GM19240 (cell line): ENCODE results near the gene TPM1.
"Not testable (repeated sequence)": the region's sequence is repeated elsewhere in the genome, so short reads cannot be mapped to it uniquely, and the experiment has no call there.

Experiments used
- DNase-seq: peaks from one replicate; pipeline ENCODE4 v3.0.0; 2011; ENCODE audit warnings: low spot score; ENCODE audit not compliant: insufficient read length

The TPM1 gene

DNA sequence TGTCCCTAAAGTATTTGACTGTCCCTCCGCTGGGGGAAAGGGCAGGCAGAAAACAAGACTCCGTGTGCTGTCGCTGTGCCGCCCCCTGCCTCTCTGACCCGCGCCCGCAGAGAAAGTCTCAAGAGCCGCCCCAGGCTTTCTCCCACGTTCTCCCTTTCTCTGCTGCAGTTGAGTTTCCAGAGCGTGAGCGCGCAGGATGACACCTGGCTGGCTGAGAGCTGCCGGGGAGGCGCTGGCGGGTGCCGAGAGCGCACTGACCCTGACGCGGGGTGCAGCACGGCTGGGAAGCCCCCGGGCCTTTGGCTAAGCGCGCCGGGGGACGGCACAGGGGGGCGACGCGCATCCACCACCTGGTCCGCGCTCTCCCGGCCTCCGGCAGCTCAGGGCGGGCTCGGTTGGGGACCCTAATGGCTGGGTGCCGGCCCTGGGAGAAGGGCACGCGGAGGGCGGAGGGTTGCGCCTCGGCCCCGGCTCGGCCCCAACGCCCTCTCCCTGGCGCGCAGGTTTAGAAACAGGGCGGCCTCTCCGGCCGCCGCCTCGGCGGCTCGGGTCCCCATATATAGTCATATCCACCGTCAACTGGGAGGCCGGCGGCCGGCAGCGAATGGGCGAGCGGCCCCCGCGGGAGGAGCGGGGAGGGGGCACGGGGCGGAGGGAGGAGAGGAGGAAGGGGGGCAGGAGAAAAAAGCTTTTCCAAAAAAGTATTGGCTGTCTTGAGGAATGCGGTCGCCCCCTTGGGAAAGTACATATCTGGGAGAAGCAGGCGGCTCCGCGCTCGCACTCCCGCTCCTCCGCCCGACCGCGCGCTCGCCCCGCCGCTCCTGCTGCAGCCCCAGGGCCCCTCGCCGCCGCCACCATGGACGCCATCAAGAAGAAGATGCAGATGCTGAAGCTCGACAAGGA lies at the start of gene TPM1:
TSS of gene TPM1 (plus strand) at position 774 of the 903 bp plus-strand sequence. CDS start at position 857, 83 bp downstream.
- DNase-seq, result no peak

DNA sequence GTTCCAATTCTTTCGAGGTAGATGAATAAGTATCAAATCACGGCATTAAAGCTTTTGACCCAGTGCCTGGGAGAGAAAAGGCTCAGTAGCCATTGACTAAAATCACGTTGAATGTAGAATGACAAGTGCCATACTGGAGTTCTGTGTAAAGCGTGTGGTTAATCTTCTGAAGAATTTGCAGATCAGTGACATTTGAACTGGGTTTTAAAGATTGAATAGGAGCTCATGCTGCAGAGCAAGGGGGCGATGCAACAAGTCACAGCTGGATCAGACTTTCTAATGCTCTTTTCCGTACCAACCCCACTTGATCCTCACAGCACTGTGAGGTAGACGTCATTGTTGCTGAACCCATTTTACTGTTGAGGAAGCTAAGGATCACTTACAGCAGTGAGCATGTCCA lies 49.5 kb upstream of the TPM1 start:
- DNase-seq, result no peak

DNA sequence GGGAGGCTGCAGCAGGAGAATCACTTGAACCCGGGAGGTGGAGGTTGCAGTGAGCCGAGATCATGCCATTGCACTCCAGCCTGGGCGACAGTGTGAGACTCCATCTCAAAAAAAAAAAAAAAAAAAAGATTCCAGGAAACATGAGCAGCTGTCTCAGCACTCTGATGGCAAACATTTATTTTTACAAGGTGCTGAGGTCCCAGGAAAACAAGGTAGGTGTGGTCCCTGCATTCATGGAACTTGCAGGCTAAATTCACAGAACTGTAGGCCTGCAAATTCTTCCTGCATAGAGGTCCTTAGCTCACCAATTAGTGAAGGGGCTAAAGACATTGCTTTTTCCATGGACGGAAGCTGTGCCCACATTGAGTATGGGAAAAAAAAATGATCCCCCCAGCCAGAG lies 48.9 kb upstream of the TPM1 start:
- DNase-seq, result not testable (repeated sequence)

DNA sequence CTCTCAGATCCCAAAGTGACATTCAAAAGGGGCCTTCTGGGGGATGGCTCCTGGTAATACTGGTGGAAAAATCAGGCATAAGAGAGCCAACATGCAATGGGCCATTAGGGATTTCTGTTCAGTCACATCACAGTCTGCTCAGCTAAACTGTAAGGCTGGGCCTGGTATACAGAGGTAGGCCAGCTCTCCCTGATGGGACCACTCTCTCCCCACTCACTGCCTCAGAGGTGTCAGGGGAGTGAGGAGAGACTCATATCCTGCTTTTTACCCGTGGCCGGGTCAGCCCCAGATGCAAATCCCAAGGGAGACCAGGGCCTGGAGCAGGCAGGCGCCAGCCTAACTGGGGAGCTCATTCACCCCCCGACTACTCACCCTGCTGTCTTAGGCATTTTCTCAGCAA lies 48.1 kb upstream of the TPM1 start:
- no peak for DNase-seq

DNA sequence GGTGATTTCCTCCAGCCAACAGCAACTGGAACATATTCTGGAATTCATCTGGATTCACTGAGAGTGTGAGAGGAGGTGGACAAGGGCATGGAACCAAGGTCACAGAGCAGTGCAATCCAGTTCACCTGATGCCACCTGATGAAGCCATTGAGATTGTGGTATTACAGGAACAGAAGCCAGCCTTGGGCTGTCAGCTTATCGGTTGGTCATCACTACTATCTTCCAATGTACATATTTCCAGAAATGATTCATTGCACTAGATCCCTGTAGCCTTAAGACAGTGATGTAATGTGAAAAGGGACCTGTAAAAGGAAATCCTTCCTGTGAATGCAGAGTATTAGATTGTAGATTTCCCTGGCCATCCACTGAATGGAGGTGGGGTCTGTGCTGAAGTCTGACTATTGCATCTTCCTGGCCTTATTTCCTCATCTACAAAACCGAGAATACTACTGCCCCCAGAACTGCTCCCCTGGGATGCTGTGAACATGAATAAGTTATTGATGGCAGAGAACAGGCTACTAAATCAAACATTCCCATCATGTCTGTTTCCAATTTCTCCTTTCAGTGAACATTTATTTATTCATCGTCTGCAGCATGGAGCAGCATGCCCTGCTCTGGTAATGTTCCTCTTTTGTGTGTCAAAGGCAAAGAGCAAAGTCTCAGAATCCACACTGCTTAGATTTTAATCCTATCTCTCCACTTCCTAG lies 47.4 kb upstream of the TPM1 start:
- DNase-seq, result no peak

DNA sequence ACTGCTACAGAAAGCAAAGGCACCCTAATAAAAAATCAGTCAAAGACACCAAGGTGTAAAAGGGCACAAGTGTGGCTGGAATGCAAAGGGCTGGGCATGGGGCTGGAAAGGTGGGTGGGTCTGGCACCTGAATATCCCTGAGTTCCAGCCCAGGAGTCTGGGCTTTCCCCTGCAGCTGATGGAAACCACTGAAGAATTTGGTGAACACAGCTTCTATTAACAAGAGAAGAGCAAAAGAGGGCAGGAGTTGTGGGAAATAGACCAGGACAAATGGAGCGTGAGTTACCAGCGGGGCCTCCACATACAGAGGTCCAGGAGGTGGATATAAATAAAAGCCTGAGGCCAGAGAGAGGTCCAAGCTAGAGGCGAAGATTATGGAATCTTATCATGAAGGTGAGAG lies 45.1 kb upstream of the TPM1 start:
- no peak for DNase-seq

DNA sequence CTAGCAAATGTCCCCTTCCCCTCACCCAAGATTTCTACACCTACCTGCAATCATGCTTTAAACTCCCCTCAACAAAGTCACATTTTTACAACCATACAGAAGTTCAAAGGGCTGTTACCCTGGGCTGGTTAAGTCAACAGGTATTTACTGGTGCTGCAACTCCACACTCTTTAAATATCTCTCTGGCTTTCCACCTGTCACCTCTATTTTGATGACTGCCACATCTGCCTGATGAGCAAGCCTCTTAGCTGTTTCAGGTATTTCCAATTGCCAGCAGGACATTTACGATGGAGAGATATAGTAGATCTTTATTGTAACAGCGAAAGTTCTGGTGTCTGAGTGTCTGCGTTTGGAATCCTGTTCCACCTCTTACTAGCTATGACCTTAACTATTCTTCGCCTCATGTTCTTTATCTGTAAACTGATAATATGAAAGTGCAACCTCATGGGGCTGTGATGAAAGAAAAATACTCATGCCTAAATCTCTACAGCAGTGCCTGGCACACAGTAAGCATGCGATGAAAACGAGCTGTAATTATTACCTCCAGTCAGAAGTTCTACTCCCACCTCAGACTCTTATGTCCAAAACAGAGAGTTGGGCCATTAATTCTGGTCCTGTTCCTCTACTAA lies 44.2 kb upstream of the TPM1 start:
- DNase-seq, result no peak

DNA sequence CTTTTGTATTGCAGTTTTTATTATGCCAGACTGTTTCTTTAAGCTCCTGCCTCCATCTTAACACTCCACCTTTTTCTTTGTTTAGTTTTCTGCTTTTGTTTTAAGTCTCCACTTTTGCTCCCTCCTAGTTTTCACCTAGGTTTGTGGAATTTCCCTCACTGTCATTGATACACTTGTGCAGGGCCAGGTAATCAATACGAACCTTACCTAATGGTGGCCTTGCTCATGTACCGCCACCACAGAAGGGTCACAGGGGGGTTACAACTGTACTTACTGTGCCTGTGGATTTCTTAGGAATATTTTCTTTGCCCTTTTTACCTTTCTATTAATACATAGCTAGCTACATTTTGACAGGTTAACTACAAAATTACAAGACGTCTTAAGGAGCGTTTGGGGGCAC lies 43.4 kb upstream of the TPM1 start:
- DNase-seq, result no peak

DNA sequence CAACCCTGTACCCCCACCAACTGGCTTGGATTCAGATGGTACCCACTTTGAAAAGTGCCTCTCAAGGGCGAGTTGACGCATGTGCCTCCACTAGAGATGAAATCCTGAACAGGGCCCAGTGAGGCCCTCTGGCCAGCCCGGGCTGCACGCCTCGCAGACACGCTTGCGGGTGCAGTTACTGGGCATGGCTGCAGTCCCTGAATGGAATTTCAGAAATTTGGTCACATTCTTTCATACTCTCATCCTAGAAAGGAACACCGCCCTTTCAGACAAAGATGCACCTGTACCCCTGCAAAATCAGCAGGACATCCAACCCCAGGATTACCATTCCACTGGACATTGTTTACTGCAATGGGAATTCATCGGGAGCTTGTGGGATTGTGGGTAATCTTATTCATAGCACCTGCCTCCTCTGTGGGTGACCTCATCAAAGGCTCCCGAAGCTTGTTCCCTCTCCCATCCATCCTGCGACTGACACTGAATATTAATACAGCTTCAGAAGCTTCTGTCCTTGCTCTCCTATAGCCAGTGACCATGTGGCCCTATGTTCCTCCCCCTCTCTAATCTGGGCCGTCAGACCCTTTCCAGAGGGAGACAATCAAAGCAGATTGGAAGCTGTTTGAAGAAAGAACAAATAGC lies 42.5 kb upstream of the TPM1 start:
- no peak for DNase-seq

DNA sequence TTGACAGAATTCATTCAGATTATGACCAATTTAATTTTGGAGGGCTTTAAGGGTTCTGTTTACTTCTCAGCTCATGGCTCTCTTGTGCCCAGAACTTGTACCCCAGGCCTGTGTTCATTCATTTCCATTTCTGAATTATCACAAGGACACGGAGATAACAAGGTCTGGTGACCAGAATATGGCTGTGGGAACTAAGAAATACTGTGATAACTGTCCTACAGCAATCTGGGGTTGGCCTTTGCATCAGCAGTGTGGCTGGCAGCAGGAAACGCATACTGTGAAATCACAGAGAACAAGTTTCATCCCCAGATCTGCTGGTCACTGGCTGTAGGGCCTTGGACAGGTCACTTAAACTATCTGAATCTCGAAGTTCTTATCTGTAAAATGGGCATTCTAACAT lies 41.8 kb upstream of the TPM1 start:
- DNase-seq, result no peak

DNA sequence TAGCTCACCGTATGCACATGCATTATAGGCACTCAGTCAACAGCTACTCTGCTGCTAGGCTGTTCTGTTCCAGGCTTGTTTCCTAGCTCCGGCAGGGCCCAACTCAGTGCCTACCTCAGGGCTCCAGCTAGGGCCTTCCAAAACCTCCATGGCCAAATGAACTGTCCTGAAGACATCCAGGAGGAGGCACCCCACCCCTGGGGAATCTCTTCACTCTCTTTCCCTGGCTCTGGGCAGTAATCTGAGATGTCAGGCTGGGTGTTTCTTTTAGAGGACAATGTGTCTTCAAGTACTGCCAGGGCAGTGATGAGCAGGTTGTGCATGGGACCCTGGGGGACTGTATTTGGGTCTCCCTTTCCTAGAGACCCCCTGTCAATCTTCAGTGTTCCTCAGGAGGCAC lies 38.3 kb upstream of the TPM1 start:
- DNase-seq, result no peak

DNA sequence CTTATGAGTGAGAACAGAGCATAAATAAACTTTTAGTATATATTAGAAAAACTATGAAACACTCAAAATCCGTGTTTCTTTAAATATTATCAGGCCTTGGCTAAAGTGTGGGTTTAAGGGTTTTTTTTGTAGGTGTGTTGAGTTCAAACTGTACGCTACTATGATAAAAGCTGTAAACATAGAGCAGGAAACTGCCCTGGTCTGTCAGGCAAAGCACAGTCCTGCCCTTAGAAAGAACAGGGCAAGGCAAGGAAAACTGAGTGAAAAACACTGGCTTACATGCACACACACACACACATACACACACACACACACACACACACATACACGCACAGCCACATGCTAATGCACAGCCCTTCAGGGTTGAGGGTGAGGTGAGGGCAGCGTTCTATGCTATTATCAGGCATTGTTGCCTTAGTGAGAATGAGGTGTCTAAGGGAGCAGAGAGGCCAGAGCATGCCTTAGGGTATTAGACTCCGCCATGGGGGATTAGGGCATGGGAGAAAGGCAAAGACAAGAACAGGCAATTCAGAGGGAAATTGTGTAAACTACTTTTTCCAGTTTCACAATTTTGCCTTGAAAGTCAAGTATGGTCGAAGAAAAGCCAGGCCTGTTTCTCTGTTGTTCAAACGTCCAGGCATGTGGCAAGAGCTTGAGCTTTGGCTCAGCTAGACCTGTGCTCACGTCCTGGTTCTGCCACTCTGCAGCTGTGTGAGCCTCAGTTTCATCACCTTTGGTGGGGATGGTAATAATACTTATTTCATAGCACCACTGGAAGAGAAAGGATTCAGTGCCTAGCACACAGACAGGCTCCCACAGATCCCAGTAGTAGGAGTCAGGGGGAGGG lies 36.3 kb upstream of the TPM1 start:
- DNase-seq, result no peak

DNA sequence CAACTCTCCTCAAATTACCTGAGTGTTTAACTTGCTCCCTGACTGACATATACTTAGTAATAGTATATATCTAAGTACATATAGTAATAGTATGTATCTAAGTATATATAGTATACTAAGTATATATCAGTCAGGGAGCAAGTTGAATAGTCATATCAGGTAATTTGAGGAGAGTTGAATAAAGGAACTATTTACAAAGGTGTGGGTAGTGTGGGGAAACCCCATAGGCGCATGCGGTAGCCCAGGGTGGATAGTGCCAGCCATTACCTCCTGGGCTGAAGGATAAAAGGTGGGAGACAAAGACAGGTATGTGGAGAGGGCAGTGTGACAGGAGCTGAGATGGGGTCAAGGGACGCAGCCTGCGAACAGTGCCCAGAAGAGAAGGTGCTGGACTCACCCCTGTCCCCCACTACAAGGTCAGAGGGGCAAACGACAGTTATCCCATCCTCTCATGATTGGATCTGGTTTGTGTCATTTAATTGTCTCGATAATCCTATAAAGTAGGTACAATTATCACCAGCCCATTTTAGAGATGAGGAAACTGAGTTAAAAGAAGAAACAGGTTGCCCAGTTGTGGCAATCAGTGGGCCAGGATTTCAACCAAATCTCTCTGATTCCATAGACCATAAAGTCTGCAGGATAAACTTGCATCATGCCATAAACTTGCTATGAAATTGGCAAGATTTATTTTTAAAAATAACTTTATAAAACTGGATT lies 34.1 kb upstream of the TPM1 start:
- no peak for DNase-seq

DNA sequence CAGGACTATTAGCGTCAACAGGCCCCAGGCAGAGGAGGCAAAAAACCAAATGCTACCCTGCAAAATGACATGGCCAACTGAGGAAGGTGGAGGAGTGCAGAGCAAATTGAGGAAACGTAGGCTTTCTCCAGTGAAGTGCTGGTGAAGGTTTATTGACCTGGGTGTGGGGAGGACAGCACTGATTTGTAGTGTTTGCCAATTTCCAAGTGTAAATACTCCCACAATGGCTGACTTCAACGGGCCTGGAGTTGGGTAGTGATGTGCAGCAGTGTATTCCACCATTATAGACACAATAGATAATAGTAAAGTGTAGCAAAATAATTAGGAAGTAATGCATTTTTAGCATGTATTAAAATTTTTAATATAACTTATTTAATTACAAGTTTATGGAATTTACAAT lies 32.2 kb upstream of the TPM1 start:
- no peak for DNase-seq

DNA sequence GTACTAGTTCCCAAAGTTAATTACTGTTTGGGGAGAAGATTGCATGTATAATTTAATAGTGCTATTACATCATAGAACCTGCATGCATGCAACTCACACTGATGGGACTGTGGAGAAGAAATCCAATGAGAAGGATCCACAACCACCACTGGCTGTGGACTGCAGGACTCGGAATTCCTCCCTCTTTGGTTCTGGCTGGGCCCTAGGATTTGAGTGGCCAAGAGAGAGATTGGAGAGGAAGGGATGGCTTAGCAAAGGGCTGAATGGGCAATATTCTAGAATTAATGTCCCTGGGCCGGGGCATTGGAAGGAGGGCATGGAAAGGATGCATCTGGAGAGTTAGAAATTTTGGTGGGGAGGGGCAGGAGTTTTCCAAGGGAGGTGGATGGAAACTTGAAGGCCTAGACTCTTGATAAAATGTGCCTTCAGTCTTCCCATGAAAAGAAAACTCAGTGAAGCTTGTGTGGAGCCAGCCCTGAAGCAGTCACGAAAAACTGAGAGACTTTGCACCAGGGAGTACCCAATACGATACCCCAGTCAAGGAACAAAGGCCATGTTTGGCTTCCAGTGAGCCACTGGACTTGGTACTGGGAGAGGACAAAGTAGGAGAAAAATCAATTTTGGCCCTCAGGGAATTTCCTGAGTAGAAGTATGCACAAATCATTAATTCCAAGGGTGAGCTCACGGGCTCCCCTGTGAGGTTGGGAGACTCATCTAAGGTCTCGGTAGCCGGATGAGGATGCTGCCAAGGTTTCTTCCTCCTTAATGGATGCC lies 31.4 kb upstream of the TPM1 start:
- DNase-seq, result no peak

DNA sequence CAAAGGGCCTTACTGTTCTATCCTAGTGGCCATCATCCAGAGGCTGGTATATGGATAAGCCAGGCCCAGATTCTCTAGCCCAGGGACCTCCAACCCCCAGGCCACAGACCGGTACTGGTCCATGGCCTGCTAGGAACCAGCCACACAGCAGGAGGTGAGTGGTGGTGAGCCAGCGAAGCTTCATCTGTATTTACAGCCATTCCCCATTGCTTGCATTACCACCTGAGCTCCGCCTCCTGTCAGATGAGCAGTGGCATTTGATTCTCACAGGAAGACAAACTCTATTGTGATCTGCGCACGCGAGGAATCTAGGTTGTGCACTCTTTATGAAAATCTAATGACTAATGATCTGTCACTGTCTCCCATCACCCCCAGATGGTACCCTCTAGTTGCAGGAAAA lies 30.1 kb upstream of the TPM1 start:
- no peak for DNase-seq

DNA sequence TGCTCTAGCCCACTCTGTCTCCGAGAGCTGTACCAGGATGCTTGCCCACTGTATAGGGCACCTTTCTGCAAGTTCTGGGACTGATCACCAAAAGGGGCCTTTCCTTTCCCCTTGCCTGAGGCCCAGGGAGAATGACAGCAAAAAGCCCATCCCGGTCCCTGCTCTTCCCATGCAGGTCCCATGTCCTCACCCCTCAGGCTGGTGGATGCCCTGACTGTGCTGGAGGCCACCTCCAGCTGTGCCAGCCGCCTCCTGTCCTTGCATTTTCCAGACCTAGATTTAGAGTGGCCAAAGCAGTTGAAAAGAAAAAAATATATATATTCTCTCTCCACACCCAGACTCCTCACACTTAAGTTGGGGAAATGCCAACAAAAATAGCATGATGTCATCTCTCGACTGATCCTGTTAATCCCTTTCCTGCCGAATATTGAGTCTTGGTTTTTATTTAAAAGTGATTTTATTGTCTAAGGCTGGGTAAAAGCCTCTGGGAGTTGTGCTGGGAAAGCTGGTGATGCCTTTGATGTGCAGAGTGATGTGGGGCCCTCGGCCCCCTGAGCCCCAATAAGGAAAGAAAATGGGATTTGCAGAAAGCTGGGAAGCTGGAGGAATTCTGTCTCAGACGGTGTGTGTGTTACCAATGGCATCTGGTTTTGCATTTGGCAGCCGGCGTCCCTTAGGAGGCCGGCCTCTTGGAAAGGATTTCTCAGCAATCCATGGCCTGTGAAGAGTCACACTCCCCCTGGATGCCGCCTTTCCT lies 29.3 kb upstream of the TPM1 start:
- no peak for DNase-seq

DNA sequence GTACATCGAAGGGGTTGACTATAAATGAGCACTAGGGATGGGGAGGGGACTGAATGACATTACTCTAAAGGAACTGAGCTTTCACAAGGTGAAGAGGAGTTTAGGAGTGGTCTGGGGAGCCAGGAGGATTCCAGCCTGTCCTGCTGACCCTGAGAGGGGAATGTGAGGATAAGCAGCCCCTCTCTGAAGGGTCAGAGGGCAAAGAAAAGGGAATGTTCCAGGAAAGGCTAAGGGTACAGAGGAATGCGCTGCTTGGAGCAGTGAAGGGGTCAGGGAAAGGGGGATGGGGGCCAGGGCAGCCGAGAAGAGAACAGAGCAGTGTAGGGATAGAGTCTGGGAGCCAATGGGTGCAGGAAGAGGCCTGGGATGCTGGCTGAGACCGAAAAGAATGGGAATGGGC lies 28.0 kb upstream of the TPM1 start:
- no peak for DNase-seq

DNA sequence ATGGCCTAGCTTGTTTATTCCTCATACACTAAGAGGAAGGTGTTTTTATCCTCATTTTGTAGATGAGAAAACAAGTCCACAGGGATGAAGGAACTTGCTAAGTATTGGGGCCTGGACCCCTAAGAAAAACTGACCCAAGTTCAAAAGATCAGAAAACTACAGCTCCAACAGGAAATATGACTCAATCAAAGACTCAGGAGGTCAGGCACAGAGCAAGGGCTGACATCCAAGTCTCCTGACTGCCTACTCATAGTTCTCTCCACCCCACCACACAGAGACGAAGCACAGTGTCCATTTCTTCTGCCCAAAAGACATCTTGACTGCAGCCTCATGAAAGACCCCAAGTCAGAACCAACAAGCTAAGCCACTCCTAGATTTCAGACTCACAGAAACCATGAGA lies 26.9 kb upstream of the TPM1 start:
- DNase-seq, result no peak
